ENCODE measurements around the gene EFNA2.

DNA sequence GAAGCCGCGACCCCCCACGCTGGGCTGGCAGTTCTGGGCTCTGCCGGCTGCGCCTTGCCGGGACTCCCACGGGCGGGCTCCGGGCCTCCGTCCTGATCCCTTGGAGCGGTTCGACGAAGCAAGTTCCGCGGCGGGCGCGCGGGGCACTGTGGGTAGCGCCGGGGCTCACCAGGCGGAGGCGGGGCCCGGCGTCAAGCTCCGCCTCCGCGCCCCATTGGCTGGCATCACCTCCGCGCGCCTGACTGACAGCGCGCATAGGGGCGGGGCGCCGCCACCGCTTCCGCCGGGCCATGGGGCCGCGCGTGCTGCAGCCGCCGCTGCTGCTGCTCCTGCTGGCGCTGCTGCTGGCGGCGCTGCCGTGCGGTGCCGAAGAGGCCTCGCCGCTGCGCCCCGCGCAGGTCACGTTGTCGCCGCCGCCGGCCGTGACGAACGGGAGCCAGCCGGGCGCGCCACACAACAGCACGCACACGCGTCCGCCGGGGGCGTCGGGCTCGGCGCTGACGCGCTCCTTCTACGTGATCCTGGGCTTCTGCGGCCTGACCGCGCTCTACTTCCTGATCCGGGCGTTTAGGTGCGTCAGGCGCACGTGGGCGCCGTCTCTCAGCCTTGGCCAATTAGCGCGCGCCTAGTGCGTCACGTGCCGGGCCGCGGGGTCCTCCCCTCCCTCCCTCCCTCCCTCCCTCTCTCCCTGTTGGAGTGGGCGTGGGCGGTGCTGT is 10.3 kb upstream of the EFNA2 start, which contains the start of gene FAM174C:
- TF ChIP-seq, protein P1, sequence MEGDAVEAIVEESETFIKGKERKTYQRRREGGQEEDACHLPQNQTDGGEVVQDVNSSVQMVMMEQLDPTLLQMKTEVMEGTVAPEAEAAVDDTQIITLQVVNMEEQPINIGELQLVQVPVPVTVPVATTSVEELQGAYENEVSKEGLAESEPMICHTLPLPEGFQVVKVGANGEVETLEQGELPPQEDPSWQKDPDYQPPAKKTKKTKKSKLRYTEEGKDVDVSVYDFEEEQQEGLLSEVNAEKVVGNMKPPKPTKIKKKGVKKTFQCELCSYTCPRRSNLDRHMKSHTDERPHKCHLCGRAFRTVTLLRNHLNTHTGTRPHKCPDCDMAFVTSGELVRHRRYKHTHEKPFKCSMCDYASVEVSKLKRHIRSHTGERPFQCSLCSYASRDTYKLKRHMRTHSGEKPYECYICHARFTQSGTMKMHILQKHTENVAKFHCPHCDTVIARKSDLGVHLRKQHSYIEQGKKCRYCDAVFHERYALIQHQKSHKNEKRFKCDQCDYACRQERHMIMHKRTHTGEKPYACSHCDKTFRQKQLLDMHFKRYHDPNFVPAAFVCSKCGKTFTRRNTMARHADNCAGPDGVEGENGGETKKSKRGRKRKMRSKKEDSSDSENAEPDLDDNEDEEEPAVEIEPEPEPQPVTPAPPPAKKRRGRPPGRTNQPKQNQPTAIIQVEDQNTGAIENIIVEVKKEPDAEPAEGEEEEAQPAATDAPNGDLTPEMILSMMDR (conservative IDR thresholded peaks at IDR 0.05; ENCODE audit: low read depth, low read length), result no peak
- no peak for TF ChIP-seq SMC3 (IDR thresholded peaks at IDR 0.05; ENCODE audit: low read depth, low read length)

Measured in IMR-90 (cell line).